LNCaP clone FGC (cell line): ENCODE measurements around the gene PRKCH.

Experiments used
- DNase-seq: peaks from one replicate; pipeline ENCODE4 v3.0.0-alpha.2; 2011; ENCODE audit warnings: low read depth
- H3K4me3 ChIP-seq: 2 replicates; pipeline ENCODE4 v1.5.1; 2011; ENCODE audit warnings: mild to moderate bottlenecking, low read depth, low read length, control low read depth
- CTCF ChIP-seq: IDR thresholded peaks from 2 replicates; pipeline ENCODE4 v1.5.1; 2012; ENCODE audit warnings: mild to moderate bottlenecking; ENCODE audit not compliant: control insufficient read depth, insufficient read depth; ENCODE audit errors: extremely low read depth

PRKCH gene

GRCh38 chr14:61474701-61475100 is 153.3 kb downstream of the PRKCH start:
- H3K4me3 ChIP-seq = no peak overlapping the region
- no peak for DNase-seq
- no peak for TF ChIP-seq CTCF

- no peak for DNase-seq
- peak; percentile 52 for TF ChIP-seq CTCF
- no peak overlapping the region for H3K4me3 ChIP-seq
Observed at GRCh38 chr14:61475316-61475715, 153.9 kb downstream of the PRKCH start.

GRCh38 chr14:61476105-61476753 is 154.8 kb downstream of the PRKCH start:
- TF ChIP-seq CTCF = no peak

GRCh38 chr14:61476754-61477410 is 155.5 kb downstream of the PRKCH start:
- H3K4me3 ChIP-seq = no peak overlapping the region

More at GRCh38 chr14:61476105-61476753, 154.8 kb downstream of the PRKCH start:
- no peak for DNase-seq
- no peak overlapping the region for H3K4me3 ChIP-seq

GRCh38 chr14:61477712-61478462 is 156.5 kb downstream of the PRKCH start:
- DNase-seq = no peak

More at GRCh38 chr14:61476754-61477410, 155.5 kb downstream of the PRKCH start:
- TF ChIP-seq CTCF = no peak
- no peak for DNase-seq

GRCh38 chr14:61478971-61479473 is 157.6 kb downstream of the PRKCH start:
- H3K4me3 ChIP-seq = no peak overlapping the region
- TF ChIP-seq CTCF = no peak
- no peak for DNase-seq

More at GRCh38 chr14:61477712-61478462, 156.5 kb downstream of the PRKCH start:
- no peak overlapping the region for H3K4me3 ChIP-seq
- no peak for TF ChIP-seq CTCF
